Left lobe of liver (tissue), 2 donors: ENCODE results near the gene TRIP6. TPM values are rescaled to one million over a fixed set of nuclear protein-coding genes. Genes with fewer than 3 reads are reported as not detected.

ENCODE experiments used
- ATAC-seq: fragments of 200-7000 bp; cut with Tn5 transposase; one replicate; pipeline ENCODE4 v1.9.1; 2020; ENCODE audit warnings: mild to moderate bottlenecking, moderate library complexity
- DNase-seq: peaks from one replicate; pipeline ENCODE4 v3.0.0-alpha.2; 2020; ENCODE audit warnings: low spot score
- total RNA-seq: library from RNA; stranded (reverse); gene quantifications from one replicate; pipeline ENCODE4 v1.2.1, GENCODE V29; 2021
- donor health status: DM: no; HTN: no; CAD: no; lungs with moderate emphysema.
- donor health status: DM: no; HTN: yes; CAD: no.

Gene TRIP6
- total RNA-seq, 1 donor from 2014 or later, result 24.6 TPM

DNA sequence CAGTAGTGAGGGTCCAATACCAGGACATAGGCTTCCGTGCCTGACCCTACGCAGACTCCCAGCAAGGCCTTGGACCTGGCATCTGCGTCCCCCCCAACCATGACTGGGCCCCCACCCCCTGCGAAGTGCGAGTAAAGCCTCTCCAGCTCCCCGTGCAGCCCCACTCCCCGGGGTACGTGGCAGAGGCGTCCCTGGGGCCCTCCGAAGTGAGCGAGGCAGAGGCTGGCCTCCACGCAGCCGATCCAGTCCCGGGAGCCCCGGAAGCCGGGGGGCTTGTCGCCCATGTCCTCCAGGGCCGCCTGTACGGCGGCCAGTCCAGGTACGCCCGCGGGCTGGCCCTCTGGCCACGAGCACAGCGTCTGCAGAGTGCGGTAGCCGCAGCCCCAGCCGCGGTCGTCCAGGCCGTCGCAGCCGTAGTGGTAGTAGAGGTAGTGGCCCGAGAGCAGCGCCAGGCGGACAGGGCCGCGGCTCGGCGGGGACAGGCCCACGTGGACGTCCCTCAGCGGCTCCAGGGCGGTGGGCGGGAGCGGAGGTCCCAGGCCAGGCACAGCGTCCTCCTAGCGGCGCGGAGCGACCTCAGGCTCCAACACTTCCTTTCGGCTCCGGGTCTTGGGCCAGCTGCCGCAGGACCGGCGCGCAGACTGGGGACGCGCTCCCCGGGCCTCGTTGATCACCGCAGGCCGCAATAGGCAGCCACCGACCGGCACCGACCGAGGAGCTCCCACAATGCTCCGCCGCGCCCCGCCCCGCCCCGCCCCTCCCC lies 22.0 kb downstream of the TRIP6 start, which contains the start of gene UFSP1:
TSS of gene UFSP1 (minus strand) at position 728 of the 763 bp plus-strand sequence. CDS start at position 284, 444 bp downstream.
- no peak for DNase-seq
- peak; percentile 66 for ATAC-seq

- DNase-seq (no peak), ATAC-seq (no peak)
These were observed 23.7 kb downstream of the TRIP6 start for GRCh38 chr7:100890653-100891567.

DNA sequence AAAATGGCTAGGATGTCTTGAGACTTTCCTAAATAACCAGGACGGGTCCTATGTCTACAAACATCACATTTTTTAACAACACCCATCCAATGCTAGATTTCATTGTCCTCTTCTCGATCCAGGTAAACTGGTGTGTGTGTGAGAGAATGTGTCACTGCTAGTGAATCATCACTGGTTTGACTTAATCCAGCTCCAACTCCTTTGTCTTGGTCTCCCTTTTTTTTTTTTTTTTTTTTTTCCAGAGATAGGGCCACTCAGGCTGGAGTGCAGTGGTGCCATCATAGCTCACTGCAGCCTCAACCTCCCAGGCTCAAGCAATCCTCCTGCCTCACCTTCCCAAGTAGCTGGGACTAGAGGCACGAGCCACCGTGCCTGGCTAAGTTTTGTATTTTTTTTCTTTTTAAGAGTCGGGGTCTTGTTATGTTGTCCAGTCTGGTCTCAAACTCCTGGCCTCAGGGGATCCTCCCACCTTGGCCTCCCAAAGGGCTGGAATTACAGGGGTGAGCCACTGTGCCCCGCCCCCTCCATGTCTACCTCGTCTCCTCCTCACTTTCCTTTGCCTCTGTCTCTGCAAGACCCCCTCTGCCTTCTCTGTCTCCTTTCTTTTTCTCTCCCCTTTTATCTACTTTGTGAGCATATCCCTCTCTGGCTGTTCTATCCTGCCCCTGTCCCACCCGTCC lies 24.5 kb downstream of the TRIP6 start:
- ATAC-seq (no peak), DNase-seq (no peak)

- no peak for DNase-seq
- ATAC-seq, result no peak
These were observed 25.5 kb downstream of the TRIP6 start for GRCh38 chr7:100892364-100893317.

- DNase-seq (no peak), ATAC-seq (no peak)
These were observed 26.2 kb downstream of the TRIP6 start for GRCh38 chr7:100893318-100893895.

DNA sequence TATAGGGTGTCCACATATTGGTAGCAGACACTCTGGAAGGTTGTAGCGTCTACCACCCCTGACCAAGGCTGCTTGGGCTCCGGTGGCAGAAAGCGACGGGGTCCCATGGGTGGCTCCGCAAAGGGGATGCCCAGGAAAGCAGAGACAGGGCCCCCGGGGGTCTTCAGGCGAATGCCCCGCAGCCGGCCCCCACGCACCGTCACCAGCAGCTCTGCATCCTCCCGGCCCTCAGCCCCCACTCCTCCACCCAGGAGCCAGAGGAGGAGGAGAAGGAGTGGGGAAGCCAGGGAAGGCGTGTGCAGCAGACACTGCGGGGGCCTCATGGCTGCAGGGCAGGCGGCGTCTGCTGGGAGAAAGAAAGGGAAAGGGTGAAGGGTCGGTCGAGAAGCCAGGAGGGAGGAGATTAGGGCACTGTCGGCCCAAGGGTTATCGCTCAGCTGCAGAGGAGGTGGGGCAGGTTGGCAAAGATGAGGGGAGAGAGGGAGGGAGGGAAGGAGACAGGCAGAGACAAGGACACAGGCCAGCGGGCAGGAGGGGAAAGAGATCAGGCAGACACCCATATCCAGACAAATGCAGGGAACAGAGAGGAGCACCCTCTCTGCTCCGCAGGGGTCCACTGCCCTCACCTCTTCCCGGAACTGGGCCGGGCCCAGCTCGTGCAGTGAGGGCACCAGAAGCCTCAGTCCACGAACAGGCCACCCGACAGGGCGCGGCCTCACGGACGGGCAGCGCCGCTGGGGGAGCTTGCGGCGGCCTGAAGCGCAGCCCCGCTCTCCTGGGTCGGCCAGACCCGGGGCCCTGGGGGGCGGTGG lies 26.9 kb downstream of the TRIP6 start:
- DNase-seq, result no peak
- no peak for ATAC-seq

DNA sequence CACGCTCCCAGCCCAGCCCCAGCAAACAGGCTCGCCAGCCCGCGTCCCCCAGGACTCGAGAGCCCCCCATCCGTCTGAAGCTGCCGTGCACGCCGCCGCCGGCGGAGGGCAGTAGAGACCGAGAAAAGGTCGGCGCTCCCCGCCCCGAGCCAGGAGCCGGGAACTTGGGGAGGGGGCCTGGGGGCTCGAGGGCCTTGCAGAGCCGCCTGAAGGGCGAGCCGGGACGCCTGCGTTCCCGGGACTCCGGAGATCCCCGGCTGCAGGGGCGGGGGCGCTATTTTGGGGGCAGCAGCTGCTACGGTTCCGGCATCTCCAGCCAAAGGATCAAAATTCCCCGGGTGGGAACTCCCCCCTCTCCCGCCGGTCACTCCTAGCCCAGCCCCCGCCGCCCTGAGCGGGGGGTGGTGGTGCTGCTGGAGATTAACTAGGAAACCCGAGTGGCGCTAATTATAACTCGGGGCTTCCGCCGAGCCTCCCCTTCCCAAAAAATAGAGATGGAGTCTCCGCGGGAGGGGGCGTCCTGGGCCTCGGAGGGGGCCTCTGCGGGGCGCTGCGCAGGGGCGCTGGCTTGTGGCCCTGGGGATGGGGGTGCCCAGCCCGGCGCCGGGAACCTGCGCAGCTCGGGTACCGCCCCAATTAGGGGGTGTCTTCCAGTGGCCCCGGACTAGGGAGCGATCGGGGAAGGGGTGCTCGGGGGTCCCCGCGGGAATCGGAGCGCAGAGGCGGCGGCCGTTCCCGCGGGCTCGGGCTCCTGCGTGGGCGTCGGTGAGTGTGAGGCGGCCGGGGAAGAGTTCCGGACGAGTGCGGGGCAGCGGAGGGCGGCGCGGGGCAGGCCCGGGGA lies 27.9 kb downstream of the TRIP6 start:
- DNase-seq (no peak), ATAC-seq (peak; percentile 34)

- no peak for DNase-seq
- peak; percentile 35 for ATAC-seq
These were observed 28.4 kb downstream of the TRIP6 start, which contains the start of gene ACHE for GRCh38 chr7:100895701-100895955. Gene ACHE, minus strand, starts transcription at chr7:100895888. Its CDS starts 1,656 bp downstream, at chr7:100894232.

DNA sequence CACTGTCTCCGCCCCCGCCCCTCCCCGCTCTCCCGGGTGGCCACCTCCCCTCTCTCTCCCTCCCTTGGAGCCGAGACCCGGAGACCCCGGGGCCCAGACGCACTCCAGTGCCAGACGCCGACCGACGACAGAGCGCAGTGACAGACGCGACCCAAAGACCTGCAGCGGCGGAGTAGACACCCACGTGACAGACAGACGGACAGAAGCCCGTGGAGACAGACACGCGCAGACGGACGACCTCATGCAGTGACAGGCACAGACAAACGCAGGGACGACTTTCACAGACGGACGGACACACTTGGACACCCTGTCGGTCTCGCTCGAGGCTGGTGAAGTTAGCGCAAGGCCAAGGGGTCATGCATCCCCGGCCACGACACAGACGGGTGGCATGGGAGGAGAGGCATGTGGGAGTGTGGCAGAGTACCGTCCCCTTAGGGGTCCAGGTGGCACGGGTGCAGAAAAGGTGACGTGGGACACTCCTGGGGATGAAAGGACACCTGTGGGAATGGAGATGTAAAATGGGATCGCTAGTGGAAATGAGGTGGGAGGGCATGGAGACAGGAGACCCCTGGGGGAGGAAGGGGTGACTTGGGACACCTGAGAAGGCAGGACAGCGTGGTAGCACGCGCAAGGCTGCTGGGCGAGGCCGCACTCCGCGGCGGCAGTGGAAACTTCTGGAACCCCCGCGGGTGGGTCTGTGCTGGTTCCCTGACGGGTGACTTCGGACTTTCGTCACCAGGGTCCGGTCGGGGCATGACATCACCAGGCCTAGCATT lies 29.0 kb downstream of the TRIP6 start:
- ATAC-seq, result peak; percentile 37

GRCh38 chr7:100896732-100897608 lies 29.8 kb downstream of the TRIP6 start:
- no peak for DNase-seq
- peak; percentile 54 for ATAC-seq

More for the DNA sequence above, 29.0 kb downstream of the TRIP6 start:
- DNase-seq, result peak; percentile 77

- no peak for ATAC-seq
- DNase-seq, result no peak
These were observed 30.7 kb downstream of the TRIP6 start for GRCh38 chr7:100897772-100898454.

- no peak for ATAC-seq
- no peak for DNase-seq
These were observed 32.2 kb downstream of the TRIP6 start for GRCh38 chr7:100899432-100899831.

DNA sequence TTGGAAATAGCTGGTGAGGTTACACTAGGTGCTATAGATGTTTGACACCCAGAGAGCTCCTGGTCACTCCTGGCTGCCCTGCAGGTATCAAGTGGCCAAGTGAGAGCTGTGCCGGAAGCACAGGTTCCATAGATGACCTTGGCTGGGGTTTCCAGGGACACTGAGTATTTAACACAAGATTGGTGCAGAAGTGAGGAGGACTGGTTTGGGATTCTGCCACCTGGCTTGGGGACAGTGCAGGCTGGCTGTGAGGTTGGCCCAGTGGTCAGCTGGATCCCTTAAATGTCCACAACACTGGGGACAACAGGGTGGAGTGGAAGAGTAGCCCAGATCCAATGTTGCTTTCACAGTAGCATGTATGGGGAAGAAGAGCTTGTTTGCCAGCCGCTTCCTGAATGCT lies 33.8 kb downstream of the TRIP6 start:
- peak; percentile 80 for ATAC-seq
- peak; percentile 93 for DNase-seq

DNA sequence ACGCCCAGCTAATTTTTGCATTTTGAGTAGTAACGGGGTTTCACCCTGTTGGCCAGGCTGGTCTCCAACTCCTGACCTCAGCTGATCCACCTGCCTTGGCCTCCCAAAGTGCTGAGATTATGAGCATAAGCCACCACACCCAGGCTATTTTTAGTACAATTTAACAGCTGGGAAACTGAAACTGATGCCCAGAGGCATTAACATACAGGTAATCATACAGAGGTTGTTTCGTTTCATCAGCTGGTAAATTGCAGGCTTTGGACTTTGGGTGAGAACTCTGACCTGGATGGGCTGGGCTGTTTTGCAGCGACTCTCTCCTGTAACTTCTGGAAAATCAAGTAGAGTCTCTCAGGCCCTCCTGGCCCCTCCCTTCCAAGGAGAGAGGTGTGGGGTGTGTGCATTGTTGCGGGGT lies 34.7 kb downstream of the TRIP6 start:
- ATAC-seq (peak; percentile 68), DNase-seq (peak; percentile 68)

DNA sequence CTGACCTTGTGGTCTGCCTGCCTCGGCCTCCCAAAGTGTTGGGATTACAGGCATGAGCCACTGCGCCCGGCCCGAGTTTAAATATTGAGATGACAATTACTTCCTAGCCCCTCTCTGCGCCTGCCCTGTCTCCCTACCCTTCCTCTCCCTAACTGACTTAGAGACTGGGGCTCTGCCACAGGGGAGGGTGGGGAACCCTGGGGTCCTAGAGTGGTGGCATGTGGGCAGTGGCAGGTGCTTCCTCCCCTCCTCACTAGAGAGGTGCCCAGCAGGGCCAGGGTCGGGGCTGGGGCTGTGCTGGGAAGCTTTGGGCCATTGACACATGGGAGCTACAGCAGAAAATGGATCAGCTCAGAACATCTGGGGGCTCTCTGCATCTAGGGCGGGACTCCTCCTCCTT lies 35.5 kb downstream of the TRIP6 start:
- ATAC-seq (no peak), DNase-seq (no peak)

DNA sequence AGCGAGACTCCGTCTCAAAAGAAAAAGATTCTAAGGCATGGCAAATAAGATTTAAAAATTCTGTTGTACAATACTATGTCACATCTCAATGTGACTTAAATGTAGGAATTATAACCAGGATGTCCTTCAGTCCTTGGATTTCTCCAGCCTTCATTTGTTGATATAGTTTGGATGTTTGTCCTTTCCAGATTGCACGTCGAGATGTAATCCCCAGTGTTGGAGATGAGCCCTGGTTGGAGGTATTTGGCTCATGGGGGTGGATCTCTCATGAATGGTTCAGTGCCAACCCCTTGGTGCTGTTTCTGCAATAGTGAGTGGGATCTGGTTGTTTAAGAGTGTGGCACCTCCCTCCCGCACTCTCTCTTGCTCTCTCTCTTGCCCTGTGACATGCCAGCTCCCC lies 41.3 kb downstream of the TRIP6 start:
- no peak for DNase-seq
- ATAC-seq, result no peak
